HepG2 (cell line): Measurements from ENCODE around the gene NDUFB4. TPM values are rescaled to one million over a fixed set of nuclear protein-coding genes. Genes with fewer than 3 reads are reported as not detected.

Experiments used
- ATAC-seq: fragments of 200-7000 bp; cut with Tn5 transposase; 3 replicates; pipeline ENCODE4 v1.9.1; 2020; ENCODE audit warnings: mild to moderate bottlenecking, moderate library complexity
- BruUV-seq: library from RNA; stranded (reverse); fragments of 400-500 nt; replicated peaks from 2 replicates; lab custom pipeline; 2021; lab: Mats Ljungman, UMichigan
- CTCF ChIA-PET: fragments of 300-600 bp; formaldehyde crosslinking; extraction: SDS; loops from one replicate; lab custom pipeline; 2021; ENCODE audit warnings: low total read pairs, inconsistent platforms, low intra/inter-chr PET ratio; lab: Yijun Ruan, JAX
- POLR2A ChIA-PET: fragments of 350-600 bp; sonication (Branson Sonifier 250); formaldehyde crosslinking; loops from one replicate; lab custom pipeline; 2020; ENCODE audit warnings: antibody characterized with exemption, inconsistent platforms; lab: Yijun Ruan, JAX
- DNase-seq: peaks from one replicate; pipeline ENCODE4 v3.0.0-alpha.2; 2015; ENCODE audit warnings: low spot score
- FAIRE-seq: peaks from 3 replicates; lab custom pipeline; 2011; peaks lifted over from hg19 to GRCh38; lab: Jason Lieb, UNC
- H2AFZ ChIP-seq: one replicate; pipeline ENCODE4 v1.6.1; 2011; ENCODE audit warnings: low read length, inconsistent platforms
- H3K27ac ChIP-seq: fragments of 300-600 bp; 3 replicates; pipeline ENCODE4 v1.8.0; 2011; ENCODE audit warnings: mixed run types, mild to moderate bottlenecking, mixed read lengths, low read length, inconsistent platforms; ENCODE audit not compliant: insufficient read depth; ENCODE audit errors: extremely low read length
- H3K27me3 ChIP-seq, 2 experiments: fragments of 200-600 bp in 1 of 2; 2 replicates in 1 of 2; 3 replicates in 1 of 2; pipeline versions ENCODE4 v1.6.0 to v1.8.0; 2011; ENCODE audit warnings: low read length in 2 of 2, mild to moderate bottlenecking in 2 of 2, moderate library complexity in 2 of 2, inconsistent platforms in 1 of 2; ENCODE audit not compliant: insufficient read depth in 2 of 2, control insufficient read depth in 1 of 2
- H3K36me3 ChIP-seq, 2 experiments: fragments of 200-600 bp in 1 of 2; replicated peaks in 1 of 2; 2 replicates in 1 of 2; 3 replicates in 1 of 2; pipeline versions ENCODE4 v1.5.1 to v1.8.0; 2011; ENCODE audit warnings: low read length in 2 of 2, inconsistent platforms in 1 of 2; ENCODE audit not compliant: insufficient read depth in 2 of 2, control insufficient read depth in 1 of 2
- H3K4me1 ChIP-seq: 2 replicates; pipeline ENCODE4 v1.5.1; 2012; ENCODE audit warnings: low read length, inconsistent platforms; ENCODE audit not compliant: insufficient read depth
- H3K4me2 ChIP-seq: 2 replicates; pipeline ENCODE4 v1.6.0; 2011; ENCODE audit warnings: low read depth, low read length, inconsistent platforms
- H3K4me3 ChIP-seq, 3 experiments: fragments of 200-600 bp in 1 of 3; sonication (generic), shearing (Covaris generic) in 1 of 3; replicated peaks in 1 of 3; 2 replicates each; pipeline ENCODE4 v1.5.1; 2011 to 2016; ENCODE audit warnings: low read length in 3 of 3, inconsistent platforms in 2 of 3, low read depth in 2 of 3, mild to moderate bottlenecking in 2 of 3, control low read depth in 1 of 3, mixed read lengths in 1 of 3; ENCODE audit not compliant: insufficient read depth in 1 of 3
- H3K79me2 ChIP-seq: one replicate; pipeline ENCODE4 v1.6.1; 2011; ENCODE audit warnings: low read length, inconsistent platforms; ENCODE audit not compliant: insufficient read depth
- H3K9ac ChIP-seq: 2 replicates; pipeline ENCODE4 v1.6.0; 2011; ENCODE audit warnings: mild to moderate bottlenecking, low read depth, low read length, inconsistent platforms; ENCODE audit not compliant: insufficient read depth
- H3K9me3 ChIP-seq: 2 replicates; pipeline ENCODE4 v1.5.1; 2012; ENCODE audit warnings: mild to moderate bottlenecking, low read length
- H4K20me1 ChIP-seq: 2 replicates; pipeline ENCODE4 v1.6.0; 2011; ENCODE audit warnings: inconsistent platforms, mild to moderate bottlenecking, low read length, moderate library complexity; ENCODE audit not compliant: insufficient read depth
- FOXM1 ChIP-seq: sonication (generic); formaldehyde crosslinking; IDR thresholded peaks from 2 replicates; pipeline ENCODE4 v1.5.0; 2020; ENCODE audit warnings: missing genetic modification reagents
- HCFC1 ChIP-seq: fragments of 150-350 bp; IDR thresholded peaks from 2 replicates; pipeline ENCODE4 v1.6.1; 2014; ENCODE audit warnings: low read depth, low read length
- RBM39 ChIP-seq: fragments of 200-400 bp; formaldehyde crosslinking; IDR thresholded peaks from one replicate; pipeline ENCODE4 v1.6.1; 2018; ENCODE audit warnings: antibody characterized with exemption, mild to moderate bottlenecking, low read depth, low read length; ENCODE audit not compliant: poor library complexity, severe bottlenecking
- REPIN1 ChIP-seq: sonication (generic); formaldehyde crosslinking; IDR thresholded peaks from 2 replicates; pipeline ENCODE4 v1.8.0; 2022; ENCODE audit warnings: missing genetic modification reagents, low read depth, mild to moderate bottlenecking, borderline replicate concordance
- ZNF256 ChIP-seq: sonication (generic); formaldehyde crosslinking; conservative IDR thresholded peaks from 2 replicates; pipeline ENCODE4 v1.4.0; 2020; ENCODE audit warnings: missing genetic modification reagents
- ZNF556 ChIP-seq: sonication (generic); formaldehyde crosslinking; IDR thresholded peaks from 2 replicates; pipeline ENCODE4 v1.4.0; 2020; ENCODE audit warnings: mild to moderate bottlenecking, missing genetic modification reagents, borderline replicate concordance
- ZNF674 ChIP-seq: sonication (generic); formaldehyde crosslinking; IDR thresholded peaks from 2 replicates; pipeline ENCODE4 v1.5.0; 2020; ENCODE audit warnings: low read depth, mild to moderate bottlenecking, missing genetic modification reagents
- ZNF781 ChIP-seq: sonication (generic); formaldehyde crosslinking; IDR thresholded peaks from 2 replicates; pipeline ENCODE4 v1.5.1; 2020; ENCODE audit warnings: borderline replicate concordance, mild to moderate bottlenecking, missing genetic modification reagents; ENCODE audit errors: not compliant biosample characterization
- WGBS: methylation state at CpG from one replicate; pipeline ENCODE4 v1.1.6; 2017; ENCODE audit warnings: low lambda C conversion rate; 5-methylcytosine and 5-hydroxymethylcytosine counted together
- in situ Hi-C: cut with HindIII; loops from 2 replicates; pipeline ENCODE4 v1.10.0; 2017; ENCODE audit warnings: low pct_unique_long_range_greater_than_20kb; ENCODE audit not compliant: extremely low pct_ligation_motif_present
- intact Hi-C: fragments of 100-400 bp; cut with micrococcal nuclease; formaldehyde crosslinking; loops from one replicate; pipeline ENCODE4 v1.10.0; 2022; ENCODE audit not compliant: unreplicated experiment
- polyA plus RNA-seq, 8 experiments: library from polyadenylated mRNA; depleted of rRNA in 3 of 8; stranded (reverse) in 7 of 8; unstranded in 1 of 8; fragments of >200 nt; fragmentation: Illumina TruSeq in 4 of 8; extraction: Trizol in 4 of 8; gene quantifications; 2 replicates each; pipeline versions ENCODE4 v1.2.1 to v1.2.3, GENCODE V29; 2011 to 2016; ENCODE audit warnings: low read depth in 4 of 8, missing spikeins in 1 of 8, mixed read lengths in 1 of 8; ENCODE audit not compliant: insufficient read depth in 1 of 8
- total RNA-seq, 5 experiments: library from RNA; depleted of rRNA; stranded (reverse); fragments of >200 nt; fragmentation: Illumina TruSeq; extraction: Trizol; gene quantifications; 2 replicates each; pipeline ENCODE4 v1.2.3, GENCODE V29; 2016; ENCODE audit warnings: low read depth in 1 of 5
- TF ChIP-seq, protein P1 (sequence below): sonication (generic); formaldehyde crosslinking; IDR thresholded peaks from 2 replicates; pipeline ENCODE4 v1.9.0; 2022; ENCODE audit warnings: missing genetic modification reagents, mild to moderate bottlenecking, borderline replicate concordance
- TF ChIP-seq, protein P2 (sequence below): sonication (generic); formaldehyde crosslinking; IDR thresholded peaks from 2 replicates; pipeline ENCODE4 v1.5.1; 2020; ENCODE audit warnings: mild to moderate bottlenecking, missing genetic modification reagents, moderate library complexity
- TF ChIP-seq, protein P3 (sequence below): sonication (generic); formaldehyde crosslinking; IDR thresholded peaks from 2 replicates; pipeline ENCODE4 v1.5.0; 2020; ENCODE audit warnings: missing genetic modification reagents
- TF ChIP-seq, protein P4 (sequence below): IDR thresholded peaks from 2 replicates; pipeline ENCODE4 v1.4.0; 2020; ENCODE audit warnings: mild to moderate bottlenecking, missing genetic modification reagents

Gene NDUFB4
- total and polyA plus RNA-seq, 2 of the 13 experiments (the other 11 are each of a cell fraction or from before 2014, with no cell fraction given), result 115 to 116 TPM

DNA sequence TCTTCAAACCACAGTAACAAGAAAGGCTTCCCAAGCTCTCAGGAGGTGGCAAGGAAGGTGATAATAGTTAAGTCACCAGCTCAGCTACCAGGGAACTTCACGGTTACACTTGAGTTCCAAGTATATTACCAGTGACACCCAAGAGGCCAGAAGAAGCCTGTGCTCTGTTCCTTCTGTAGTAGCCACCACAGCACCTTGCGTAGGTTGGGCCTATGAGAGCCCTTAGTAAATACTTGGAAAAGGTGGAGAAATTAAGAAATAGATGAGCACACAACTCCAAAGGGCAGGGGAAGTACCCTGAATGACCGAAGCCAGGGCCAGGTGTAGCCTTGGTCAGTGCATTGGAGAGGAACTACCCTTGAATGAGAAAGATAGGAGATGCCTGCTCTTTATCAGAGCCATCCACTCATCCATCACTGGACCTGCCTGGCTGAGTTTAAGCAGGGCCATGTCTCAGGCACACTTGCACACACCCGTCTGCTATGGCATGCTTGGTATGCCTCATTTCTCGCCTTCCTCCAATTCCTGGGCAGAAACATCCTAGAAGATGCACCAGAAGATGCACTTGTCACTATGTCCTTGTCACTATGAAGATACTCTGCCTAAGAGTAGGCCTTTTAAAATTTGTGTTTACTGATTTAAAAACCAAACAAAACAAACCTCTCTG lies 32.6 kb upstream of the NDUFB4 start:
- H2AFZ ChIP-seq, result no peak overlapping the region
- BruUV-seq, result no TSS peak
- no peak overlapping the region for H3K4me3 ChIP-seq
- no peak overlapping the region for H3K4me2 ChIP-seq
- WGBS, result 37% methylated on average over 5 of the region's 5 CpGs
- no peak overlapping the region for H3K9ac ChIP-seq
- ChIA-PET CTCF (no interaction called here), POLR2A (no interaction called here)
- intact Hi-C loops (no loop called here), in situ Hi-C loops (loop anchor here (5.0 kb wide), 2 partner anchors 234 to 321 kb away; no protein-coding TSS in a partner anchor)
- TF ChIP-seq, protein P1, sequence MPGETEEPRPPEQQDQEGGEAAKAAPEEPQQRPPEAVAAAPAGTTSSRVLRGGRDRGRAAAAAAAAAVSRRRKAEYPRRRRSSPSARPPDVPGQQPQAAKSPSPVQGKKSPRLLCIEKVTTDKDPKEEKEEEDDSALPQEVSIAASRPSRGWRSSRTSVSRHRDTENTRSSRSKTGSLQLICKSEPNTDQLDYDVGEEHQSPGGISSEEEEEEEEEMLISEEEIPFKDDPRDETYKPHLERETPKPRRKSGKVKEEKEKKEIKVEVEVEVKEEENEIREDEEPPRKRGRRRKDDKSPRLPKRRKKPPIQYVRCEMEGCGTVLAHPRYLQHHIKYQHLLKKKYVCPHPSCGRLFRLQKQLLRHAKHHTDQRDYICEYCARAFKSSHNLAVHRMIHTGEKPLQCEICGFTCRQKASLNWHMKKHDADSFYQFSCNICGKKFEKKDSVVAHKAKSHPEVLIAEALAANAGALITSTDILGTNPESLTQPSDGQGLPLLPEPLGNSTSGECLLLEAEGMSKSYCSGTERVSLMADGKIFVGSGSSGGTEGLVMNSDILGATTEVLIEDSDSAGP, result no peak
- TF ChIP-seq, protein P2, sequence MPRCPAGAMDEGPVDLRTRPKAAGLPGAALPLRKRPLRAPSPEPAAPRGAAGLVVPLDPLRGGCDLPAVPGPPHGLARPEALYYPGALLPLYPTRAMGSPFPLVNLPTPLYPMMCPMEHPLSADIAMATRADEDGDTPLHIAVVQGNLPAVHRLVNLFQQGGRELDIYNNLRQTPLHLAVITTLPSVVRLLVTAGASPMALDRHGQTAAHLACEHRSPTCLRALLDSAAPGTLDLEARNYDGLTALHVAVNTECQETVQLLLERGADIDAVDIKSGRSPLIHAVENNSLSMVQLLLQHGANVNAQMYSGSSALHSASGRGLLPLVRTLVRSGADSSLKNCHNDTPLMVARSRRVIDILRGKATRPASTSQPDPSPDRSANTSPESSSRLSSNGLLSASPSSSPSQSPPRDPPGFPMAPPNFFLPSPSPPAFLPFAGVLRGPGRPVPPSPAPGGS (CRISPR knock-in tag), result no peak
- TF ChIP-seq ZNF556 (no peak), ZNF781 (no peak), HCFC1 (no peak), RBM39 (no peak), FOXM1 (CRISPR knock-in tag) (no peak), REPIN1 (CRISPR knock-in tag) (no peak), ZNF256 (CRISPR knock-in tag) (no peak), ZNF674 (CRISPR knock-in tag) (no peak)
- TF ChIP-seq, protein P3, sequence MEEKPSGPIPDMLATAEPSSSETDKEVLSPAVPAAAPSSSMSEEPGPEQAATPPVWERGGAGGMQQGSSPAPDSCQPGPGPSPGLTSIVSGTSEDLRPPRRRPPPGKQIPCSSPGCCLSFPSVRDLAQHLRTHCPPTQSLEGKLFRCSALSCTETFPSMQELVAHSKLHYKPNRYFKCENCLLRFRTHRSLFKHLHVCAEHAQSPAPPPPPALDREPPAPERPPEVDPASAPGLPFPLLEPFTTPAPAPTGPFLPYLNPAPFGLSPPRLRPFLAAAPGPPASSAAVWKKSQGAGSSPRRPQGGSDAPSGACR (CRISPR knock-in tag), result no peak
- TF ChIP-seq, protein P4, sequence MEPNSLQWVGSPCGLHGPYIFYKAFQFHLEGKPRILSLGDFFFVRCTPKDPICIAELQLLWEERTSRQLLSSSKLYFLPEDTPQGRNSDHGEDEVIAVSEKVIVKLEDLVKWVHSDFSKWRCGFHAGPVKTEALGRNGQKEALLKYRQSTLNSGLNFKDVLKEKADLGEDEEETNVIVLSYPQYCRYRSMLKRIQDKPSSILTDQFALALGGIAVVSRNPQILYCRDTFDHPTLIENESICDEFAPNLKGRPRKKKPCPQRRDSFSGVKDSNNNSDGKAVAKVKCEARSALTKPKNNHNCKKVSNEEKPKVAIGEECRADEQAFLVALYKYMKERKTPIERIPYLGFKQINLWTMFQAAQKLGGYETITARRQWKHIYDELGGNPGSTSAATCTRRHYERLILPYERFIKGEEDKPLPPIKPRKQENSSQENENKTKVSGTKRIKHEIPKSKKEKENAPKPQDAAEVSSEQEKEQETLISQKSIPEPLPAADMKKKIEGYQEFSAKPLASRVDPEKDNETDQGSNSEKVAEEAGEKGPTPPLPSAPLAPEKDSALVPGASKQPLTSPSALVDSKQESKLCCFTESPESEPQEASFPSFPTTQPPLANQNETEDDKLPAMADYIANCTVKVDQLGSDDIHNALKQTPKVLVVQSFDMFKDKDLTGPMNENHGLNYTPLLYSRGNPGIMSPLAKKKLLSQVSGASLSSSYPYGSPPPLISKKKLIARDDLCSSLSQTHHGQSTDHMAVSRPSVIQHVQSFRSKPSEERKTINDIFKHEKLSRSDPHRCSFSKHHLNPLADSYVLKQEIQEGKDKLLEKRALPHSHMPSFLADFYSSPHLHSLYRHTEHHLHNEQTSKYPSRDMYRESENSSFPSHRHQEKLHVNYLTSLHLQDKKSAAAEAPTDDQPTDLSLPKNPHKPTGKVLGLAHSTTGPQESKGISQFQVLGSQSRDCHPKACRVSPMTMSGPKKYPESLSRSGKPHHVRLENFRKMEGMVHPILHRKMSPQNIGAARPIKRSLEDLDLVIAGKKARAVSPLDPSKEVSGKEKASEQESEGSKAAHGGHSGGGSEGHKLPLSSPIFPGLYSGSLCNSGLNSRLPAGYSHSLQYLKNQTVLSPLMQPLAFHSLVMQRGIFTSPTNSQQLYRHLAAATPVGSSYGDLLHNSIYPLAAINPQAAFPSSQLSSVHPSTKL (CRISPR knock-in tag), result no peak
- no peaks in the 10 kb centered on the region for H3K36me3 ChIP-seq
- no peaks in the 10 kb centered on the region for H3K79me2 ChIP-seq
- H3K27ac ChIP-seq, result no peak overlapping the region
- ATAC-seq (no peak), FAIRE-seq (no peak), DNase-seq (no peak)
- peaks cover 18% of the 10 kb centered on the region for H3K4me1 ChIP-seq
- H3K27me3 ChIP-seq, result 0 out of 5 replicates have a peak, but pooled peaks cover 2 to 3% of the 10 kb centered on the region in 2 experiments
- no peaks in the 10 kb centered on the region for H4K20me1 ChIP-seq
- no peaks in the 10 kb centered on the region for H3K9me3 ChIP-seq
